ENCODE data around the gene CCDC186.

- TF ChIP-seq CTCF (IDR thresholded peaks at IDR 0.05; ENCODE audit: low read depth, low read length, poor library complexity, severe bottlenecking) (no peak), EZH2phosphoT487 (IDR thresholded peaks at IDR 0.05; ENCODE audit: borderline replicate concordance, low read length) (peak; percentile 72; the same call in 1 of the 2 replicates)
Observed at GRCh38 chr10:114174695-114175188, 739 bp upstream of the CCDC186 start.
